ENCODE data around the gene SERP2. TPM values are rescaled to one million over a fixed set of nuclear protein-coding genes. Genes with fewer than 3 reads are reported as not detected.
A peak's percentile ranks its signal among the peaks of the same experiment; 100 is the strongest.
"Not testable (repeated sequence)": the region's sequence is repeated elsewhere in the genome, so short reads cannot be mapped to it uniquely, and the experiment has no call there.

SERP2 gene
- total RNA-seq (not detected in 2 replicates), polyA plus RNA-seq (0.43 and 0.49 TPM in 2 replicates), polyA minus RNA-seq (0.36 TPM in 1 of 2 replicates, not detected in the other)
- 0.19 TPM for total RNA-seq (2013)

DNA sequence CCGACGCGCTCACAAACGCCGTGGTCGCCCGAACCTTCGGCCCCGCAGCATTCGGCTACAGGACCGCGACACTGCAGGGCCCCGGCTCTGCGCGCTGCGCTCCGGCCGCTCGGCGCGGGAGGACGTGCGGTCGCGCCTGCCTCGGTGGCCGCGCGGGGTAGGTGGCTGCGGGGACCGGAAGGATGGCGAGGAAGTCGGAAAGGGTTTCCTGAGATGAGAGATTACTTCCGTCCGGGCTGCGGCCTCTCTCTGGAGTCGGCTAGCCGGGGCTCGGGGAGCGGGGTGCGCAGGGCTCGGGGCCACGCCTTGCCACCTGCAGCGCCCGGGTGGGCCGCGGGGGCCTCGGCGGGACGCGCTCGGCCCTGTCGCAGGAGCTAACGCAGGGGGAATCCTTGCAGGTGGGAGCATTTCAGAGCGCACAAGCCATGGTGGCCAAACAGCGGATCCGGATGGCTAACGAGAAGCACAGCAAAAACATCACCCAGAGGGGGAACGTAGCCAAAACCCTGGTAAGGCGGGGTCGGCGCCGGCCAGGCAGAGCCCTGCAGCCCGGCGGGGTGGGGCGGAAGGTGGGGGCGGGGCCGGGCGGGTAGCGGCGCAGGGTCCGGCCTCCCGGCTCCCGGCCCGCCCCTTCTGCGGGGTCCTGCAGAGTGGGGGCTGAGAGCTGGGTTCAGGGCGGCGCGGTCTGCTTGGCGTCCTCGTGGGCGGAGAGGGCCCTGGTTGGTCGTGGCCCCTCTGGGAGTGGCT is at the start of gene SERP2:
Gene SERP2, plus strand, starts transcription at position 224 of the 747 bp plus-strand sequence. Its CDS starts 202 bp downstream, at position 426.
- DNase-seq: peak; percentile 12
- no peak within 1 kb of the TSS for H3K27ac Mint-ChIP-seq

DNA sequence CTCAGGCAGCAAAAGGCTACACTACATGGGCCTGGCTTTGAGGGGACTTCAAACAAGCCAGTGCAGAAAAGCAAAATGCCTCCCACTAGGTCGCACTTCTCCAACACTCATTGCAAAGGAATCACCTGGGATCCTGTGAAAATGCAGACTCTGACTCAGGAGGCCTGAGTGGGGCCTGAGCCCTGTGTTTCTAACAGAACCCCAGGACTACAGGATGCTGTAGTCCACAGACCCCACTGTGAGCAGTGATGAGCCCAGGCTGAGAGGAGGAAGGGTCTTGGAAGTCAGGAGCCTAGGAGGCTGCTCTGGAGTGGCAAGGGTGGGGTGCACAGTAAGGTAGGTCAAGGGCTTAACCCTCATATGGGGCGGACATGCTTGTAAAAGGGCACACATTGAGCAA is 46.7 kb upstream of the SERP2 start:
- Mint-ChIP-seq H3K27me3 (peaks cover 12% of the 10 kb centered on the region), H3K4me1 (no peaks in the 10 kb centered on the region), H3K27ac (no peak overlapping the region), H3K4me3 (no peak overlapping the region), H3K9me3 (ENCODE audit: insufficient read depth) (peaks cover 6% of the 10 kb centered on the region)
- intact Hi-C loops (cut with micrococcal nuclease): no loop called here
- H2AFZ ChIP-seq (ENCODE audit: insufficient read depth, low read depth, low read length, poor library complexity, severe bottlenecking): no peak overlapping the region
- POLR2A ChIA-PET: no interaction called here
- no peaks in the 10 kb centered on the region for H3K27me3 ChIP-seq (replicated peaks in 1 of 4; ENCODE audit: control extremely low read depth in 1 of 4, control insufficient read depth in 3 of 4, insufficient read depth in 4 of 4, low read length in 3 of 4)
- CTCF ChIA-PET: no interaction called here
- no peak overlapping the region for H3K4me3 ChIP-seq (ENCODE audit: control extremely low read depth in 1 of 5, extremely low read depth in 1 of 5, insufficient read depth in 1 of 5, low read depth in 2 of 5, low read length in 4 of 5)
- no peaks in the 10 kb centered on the region for H3K4me1 ChIP-seq (ENCODE audit: control insufficient read depth in 2 of 2, insufficient read depth in 2 of 2, low read length in 2 of 2)
- H3K9me3 ChIP-seq (ENCODE audit: control extremely low read depth in 1 of 3, control insufficient read depth in 2 of 3, insufficient read depth in 1 of 3, low read length in 2 of 3): peaks cover 0 to 3% (median 0%) of the 10 kb centered on the region in 3 donors
- TF ChIP-seq EZH2 (IDR thresholded peaks at IDR 0.05; ENCODE audit: borderline replicate concordance, insufficient read depth, low read depth, low read length, poor library complexity, severe bottlenecking): no peak
- TF ChIP-seq, protein P1, sequence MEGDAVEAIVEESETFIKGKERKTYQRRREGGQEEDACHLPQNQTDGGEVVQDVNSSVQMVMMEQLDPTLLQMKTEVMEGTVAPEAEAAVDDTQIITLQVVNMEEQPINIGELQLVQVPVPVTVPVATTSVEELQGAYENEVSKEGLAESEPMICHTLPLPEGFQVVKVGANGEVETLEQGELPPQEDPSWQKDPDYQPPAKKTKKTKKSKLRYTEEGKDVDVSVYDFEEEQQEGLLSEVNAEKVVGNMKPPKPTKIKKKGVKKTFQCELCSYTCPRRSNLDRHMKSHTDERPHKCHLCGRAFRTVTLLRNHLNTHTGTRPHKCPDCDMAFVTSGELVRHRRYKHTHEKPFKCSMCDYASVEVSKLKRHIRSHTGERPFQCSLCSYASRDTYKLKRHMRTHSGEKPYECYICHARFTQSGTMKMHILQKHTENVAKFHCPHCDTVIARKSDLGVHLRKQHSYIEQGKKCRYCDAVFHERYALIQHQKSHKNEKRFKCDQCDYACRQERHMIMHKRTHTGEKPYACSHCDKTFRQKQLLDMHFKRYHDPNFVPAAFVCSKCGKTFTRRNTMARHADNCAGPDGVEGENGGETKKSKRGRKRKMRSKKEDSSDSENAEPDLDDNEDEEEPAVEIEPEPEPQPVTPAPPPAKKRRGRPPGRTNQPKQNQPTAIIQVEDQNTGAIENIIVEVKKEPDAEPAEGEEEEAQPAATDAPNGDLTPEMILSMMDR (IDR thresholded peaks at IDR 0.05): no peak
- DNase-seq: no peak
- no peak for ATAC-seq (ENCODE audit: low read depth)
- no peak overlapping the region for H3K4me2 ChIP-seq (replicated peaks; ENCODE audit: low read depth, low read length, poor library complexity, severe bottlenecking)
- H3K36me3 ChIP-seq (replicated peaks in 1 of 2; ENCODE audit: control extremely low read depth in 1 of 2, control insufficient read depth in 1 of 2, extremely low read depth in 1 of 2, insufficient read depth in 2 of 2, low read length in 1 of 2): no peaks in the 10 kb centered on the region
- no peaks in the 10 kb centered on the region for H3K79me2 ChIP-seq (ENCODE audit: control insufficient read depth, insufficient read depth, low read length)
- no peaks in the 10 kb centered on the region for H4K20me1 ChIP-seq (ENCODE audit: control insufficient read depth, insufficient read depth, low read length, poor library complexity, severe bottlenecking)
- no peak overlapping the region for H3K27ac ChIP-seq (ENCODE audit: low read length in 2 of 2)
- WGBS (ENCODE audit: insufficient coverage): 94% methylated on average over 2 of the region's 2 CpGs
- H3K9ac ChIP-seq (ENCODE audit: low read length): no peak overlapping the region

More for the DNA sequence above, at the start of gene SERP2:
- Histone ChIP-seq H2AFZ (ENCODE audit: insufficient read depth, low read depth, low read length, poor library complexity, severe bottlenecking) (peak within 1 kb of the TSS; percentile 66), H3K36me3 (replicated peaks in 1 of 2; ENCODE audit: control extremely low read depth in 1 of 2, control insufficient read depth in 1 of 2, extremely low read depth in 1 of 2, insufficient read depth in 2 of 2, low read length in 1 of 2) (no peaks in the 10 kb centered on the region), H3K79me2 (ENCODE audit: control insufficient read depth, insufficient read depth, low read length) (no peaks in the 10 kb centered on the region), H4K20me1 (ENCODE audit: control insufficient read depth, insufficient read depth, low read length, poor library complexity, severe bottlenecking) (no peaks in the 10 kb centered on the region), H3K4me1 (ENCODE audit: control insufficient read depth in 2 of 2, insufficient read depth in 2 of 2, low read length in 2 of 2) (no peaks in the 10 kb centered on the region), H3K9me3 (ENCODE audit: control extremely low read depth in 1 of 3, control insufficient read depth in 2 of 3, insufficient read depth in 1 of 3, low read length in 2 of 3) (peaks cover 0 to 5% (median 0%) of the 10 kb centered on the region in 3 donors), H3K9ac (ENCODE audit: low read length) (peak within 1 kb of the TSS; percentile 45), H3K27me3 (replicated peaks in 1 of 4; ENCODE audit: control extremely low read depth in 1 of 4, control insufficient read depth in 3 of 4, insufficient read depth in 4 of 4, low read length in 3 of 4) (peaks cover 0 to 21% (median 8%) of the 10 kb centered on the region in 4 experiments), H3K27ac (ENCODE audit: low read length in 2 of 2) (no peak within 1 kb of the TSS), H3K4me3 (ENCODE audit: control extremely low read depth in 1 of 5, extremely low read depth in 1 of 5, insufficient read depth in 1 of 5, low read depth in 2 of 5, low read length in 4 of 5) (peak within 1 kb of the TSS in 4 of 5 experiments; percentile 21 to 41 (median 39)), H3K4me2 (replicated peaks; ENCODE audit: low read depth, low read length, poor library complexity, severe bottlenecking) (peak within 1 kb of the TSS; percentile 71)
- POLR2A ChIA-PET: no interaction called here
- no peaks in the 10 kb centered on the region for H3K9me3 Mint-ChIP-seq (ENCODE audit: insufficient read depth)
- WGBS (ENCODE audit: insufficient coverage): 6% methylated on average over 80 of the region's 83 CpGs
- H3K4me3 Mint-ChIP-seq: peak within 1 kb of the TSS; percentile 57
- CTCF ChIA-PET: no interaction called here
- intact Hi-C loops (cut with micrococcal nuclease): no loop called here
- ATAC-seq (ENCODE audit: low read depth): peak; percentile 17
- TF ChIP-seq, protein P1 (IDR thresholded peaks at IDR 0.05): no peak
- TF ChIP-seq EZH2 (IDR thresholded peaks at IDR 0.05; ENCODE audit: borderline replicate concordance, insufficient read depth, low read depth, low read length, poor library complexity, severe bottlenecking): no peak
- H3K27me3 Mint-ChIP-seq: peaks cover 32% of the 10 kb centered on the region
- H3K4me1 Mint-ChIP-seq: peaks cover 9% of the 10 kb centered on the region

DNA sequence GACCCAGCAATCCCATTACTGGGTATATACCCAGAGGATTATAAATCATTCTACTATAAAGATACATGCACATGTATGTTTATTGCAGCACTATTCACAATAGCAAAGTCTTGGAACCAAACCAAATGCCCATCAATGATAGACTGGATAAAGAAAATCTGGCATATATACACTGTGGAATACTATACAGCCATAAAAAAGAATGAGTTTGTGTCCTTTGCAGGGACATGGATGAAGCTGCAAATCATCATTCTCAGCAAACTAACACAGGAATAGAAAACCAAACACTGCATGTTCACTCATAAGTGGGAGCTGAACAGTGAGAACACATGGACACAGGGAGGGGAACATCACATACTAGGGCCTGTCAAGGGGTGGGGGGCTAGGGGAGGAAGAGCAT is 44.6 kb upstream of the SERP2 start:
- H3K4me1 Mint-ChIP-seq; H3K4me3 ChIP-seq (ENCODE audit: control extremely low read depth in 1 of 5, extremely low read depth in 1 of 5, insufficient read depth in 1 of 5, low read depth in 2 of 5, low read length in 4 of 5); H3K4me1 ChIP-seq (ENCODE audit: control insufficient read depth in 2 of 2, insufficient read depth in 2 of 2, low read length in 2 of 2); ATAC-seq (ENCODE audit: low read depth); CTCF ChIA-PET; H3K9me3 Mint-ChIP-seq (ENCODE audit: insufficient read depth); H3K27ac ChIP-seq (ENCODE audit: low read length in 2 of 2); H3K27me3 ChIP-seq (replicated peaks in 1 of 4; ENCODE audit: control extremely low read depth in 1 of 4, control insufficient read depth in 3 of 4, insufficient read depth in 4 of 4, low read length in 3 of 4); H2AFZ ChIP-seq (ENCODE audit: insufficient read depth, low read depth, low read length, poor library complexity, severe bottlenecking); POLR2A ChIA-PET; intact Hi-C loops (cut with micrococcal nuclease); H3K4me3 Mint-ChIP-seq; H4K20me1 ChIP-seq (ENCODE audit: control insufficient read depth, insufficient read depth, low read length, poor library complexity, severe bottlenecking); H3K27ac Mint-ChIP-seq; DNase-seq; H3K9me3 ChIP-seq (ENCODE audit: control extremely low read depth in 1 of 3, control insufficient read depth in 2 of 3, insufficient read depth in 1 of 3, low read length in 2 of 3); H3K4me2 ChIP-seq (replicated peaks; ENCODE audit: low read depth, low read length, poor library complexity, severe bottlenecking); H3K79me2 ChIP-seq (ENCODE audit: control insufficient read depth, insufficient read depth, low read length); H3K9ac ChIP-seq (ENCODE audit: low read length); H3K36me3 ChIP-seq (replicated peaks in 1 of 2; ENCODE audit: control extremely low read depth in 1 of 2, control insufficient read depth in 1 of 2, extremely low read depth in 1 of 2, insufficient read depth in 2 of 2, low read length in 1 of 2): not testable (repeated sequence)
- H3K27me3 Mint-ChIP-seq: peaks cover 12% of the 10 kb centered on the region

Data from B cell (primary cell).